ENCODE measurements around the gene ERN2. TPM values are rescaled to one million over a fixed set of nuclear protein-coding genes. Genes with fewer than 3 reads are reported as not detected.

The ERN2 gene
- total and polyA plus RNA-seq, 9 of the 15 experiments (the other 6 are each of a cell fraction or from before 2014, with no cell fraction given): 0.07 to 1.5 (median 0.51) TPM; not detected in 3

GRCh38 chr16:23679274-23679985 lies 33.6 kb downstream of the ERN2 start (continued):
- TF ChIP-seq ZBTB40 (IDR thresholded peaks at IDR 0.05) (0 out of 2 replicates have a peak, but pooled peaks have one; percentile 35), ZBTB40 (CRISPR knock-in tag; IDR thresholded peaks at IDR 0.05) (no peak), ZNF12 (CRISPR knock-in tag; IDR thresholded peaks at IDR 0.05) (0 out of 2 replicates have a peak, but pooled peaks have one; percentile 52), CCNT2 (IDR thresholded peaks at IDR 0.05; ENCODE audit: borderline replicate concordance, extremely low read depth, insufficient read length, low read depth, low read length) (no peak), NFIC (IDR thresholded peaks at IDR 0.05) (peak; percentile 34; the same call in 1 of the 2 replicates), NFXL1 (CRISPR knock-in tag; IDR thresholded peaks at IDR 0.05) (no peak), ZNF232 (CRISPR knock-in tag; IDR thresholded peaks at IDR 0.05) (no peak), MEF2D (tag; conservative IDR thresholded peaks at IDR 0.05; ENCODE audit: low read depth) (no peak), ZKSCAN3 (CRISPR knock-in tag; IDR thresholded peaks at IDR 0.05) (no peak), ZNF77 (CRISPR knock-in tag; IDR thresholded peaks at IDR 0.05) (no peak), ZNF764 (CRISPR knock-in tag; IDR thresholded peaks at IDR 0.05; ENCODE audit: low read depth) (no peak)
- TF ChIP-seq, protein P1, sequence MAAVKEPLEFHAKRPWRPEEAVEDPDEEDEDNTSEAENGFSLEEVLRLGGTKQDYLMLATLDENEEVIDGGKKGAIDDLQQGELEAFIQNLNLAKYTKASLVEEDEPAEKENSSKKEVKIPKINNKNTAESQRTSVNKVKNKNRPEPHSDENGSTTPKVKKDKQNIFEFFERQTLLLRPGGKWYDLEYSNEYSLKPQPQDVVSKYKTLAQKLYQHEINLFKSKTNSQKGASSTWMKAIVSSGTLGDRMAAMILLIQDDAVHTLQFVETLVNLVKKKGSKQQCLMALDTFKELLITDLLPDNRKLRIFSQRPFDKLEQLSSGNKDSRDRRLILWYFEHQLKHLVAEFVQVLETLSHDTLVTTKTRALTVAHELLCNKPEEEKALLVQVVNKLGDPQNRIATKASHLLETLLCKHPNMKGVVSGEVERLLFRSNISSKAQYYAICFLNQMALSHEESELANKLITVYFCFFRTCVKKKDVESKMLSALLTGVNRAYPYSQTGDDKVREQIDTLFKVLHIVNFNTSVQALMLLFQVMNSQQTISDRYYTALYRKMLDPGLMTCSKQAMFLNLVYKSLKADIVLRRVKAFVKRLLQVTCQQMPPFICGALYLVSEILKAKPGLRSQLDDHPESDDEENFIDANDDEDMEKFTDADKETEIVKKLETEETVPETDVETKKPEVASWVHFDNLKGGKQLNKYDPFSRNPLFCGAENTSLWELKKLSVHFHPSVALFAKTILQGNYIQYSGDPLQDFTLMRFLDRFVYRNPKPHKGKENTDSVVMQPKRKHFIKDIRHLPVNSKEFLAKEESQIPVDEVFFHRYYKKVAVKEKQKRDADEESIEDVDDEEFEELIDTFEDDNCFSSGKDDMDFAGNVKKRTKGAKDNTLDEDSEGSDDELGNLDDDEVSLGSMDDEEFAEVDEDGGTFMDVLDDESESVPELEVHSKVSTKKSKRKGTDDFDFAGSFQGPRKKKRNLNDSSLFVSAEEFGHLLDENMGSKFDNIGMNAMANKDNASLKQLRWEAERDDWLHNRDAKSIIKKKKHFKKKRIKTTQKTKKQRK (IDR thresholded peaks at IDR 0.05; ENCODE audit: borderline replicate concordance, low read depth, low read length): no peak
- TF ChIP-seq, protein P2, sequence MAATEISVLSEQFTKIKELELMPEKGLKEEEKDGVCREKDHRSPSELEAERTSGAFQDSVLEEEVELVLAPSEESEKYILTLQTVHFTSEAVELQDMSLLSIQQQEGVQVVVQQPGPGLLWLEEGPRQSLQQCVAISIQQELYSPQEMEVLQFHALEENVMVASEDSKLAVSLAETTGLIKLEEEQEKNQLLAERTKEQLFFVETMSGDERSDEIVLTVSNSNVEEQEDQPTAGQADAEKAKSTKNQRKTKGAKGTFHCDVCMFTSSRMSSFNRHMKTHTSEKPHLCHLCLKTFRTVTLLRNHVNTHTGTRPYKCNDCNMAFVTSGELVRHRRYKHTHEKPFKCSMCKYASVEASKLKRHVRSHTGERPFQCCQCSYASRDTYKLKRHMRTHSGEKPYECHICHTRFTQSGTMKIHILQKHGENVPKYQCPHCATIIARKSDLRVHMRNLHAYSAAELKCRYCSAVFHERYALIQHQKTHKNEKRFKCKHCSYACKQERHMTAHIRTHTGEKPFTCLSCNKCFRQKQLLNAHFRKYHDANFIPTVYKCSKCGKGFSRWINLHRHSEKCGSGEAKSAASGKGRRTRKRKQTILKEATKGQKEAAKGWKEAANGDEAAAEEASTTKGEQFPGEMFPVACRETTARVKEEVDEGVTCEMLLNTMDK (IDR thresholded peaks at IDR 0.05; ENCODE audit: borderline replicate concordance, insufficient read depth, low read depth, low read length, poor library complexity, severe bottlenecking): no peak
